H54 (cell line): ENCODE results near the gene CACYBP.
"Not testable (repeated sequence)": the region's sequence is repeated elsewhere in the genome, so short reads cannot be mapped to it uniquely, and the experiment has no call there.

Experiments used
- DNase-seq: peaks from one replicate; pipeline ENCODE4 v3.0.0; 2011; ENCODE audit warnings: low spot score, mixed read lengths; ENCODE audit not compliant: insufficient read length
- FAIRE-seq: peaks from 3 replicates; lab custom pipeline; 2011; peaks lifted over from hg19 to GRCh38; lab: Jason Lieb, UNC
- POLR2A ChIP-seq: IDR thresholded peaks from 2 replicates; pipeline ENCODE4 v1.6.1; 2011; ENCODE audit warnings: low read depth, mild to moderate bottlenecking, low read length

The CACYBP gene

GRCh38 chr1:175009532-175009931 lies 9.8 kb downstream of the CACYBP start:
- DNase-seq, result no peak
- no peak for FAIRE-seq
- no peak for TF ChIP-seq POLR2A

- FAIRE-seq (no peak), DNase-seq (no peak)
- no peak for TF ChIP-seq POLR2A
Observed at GRCh38 chr1:175013445-175013844, 13.7 kb downstream of the CACYBP start.

- TF ChIP-seq POLR2A, result no peak
- FAIRE-seq, result no peak
Observed at GRCh38 chr1:175015243-175015642, 15.5 kb downstream of the CACYBP start.

GRCh38 chr1:175019524-175019923 lies 19.8 kb downstream of the CACYBP start:
- DNase-seq, result no peak
- FAIRE-seq, result no peak
- TF ChIP-seq POLR2A, result no peak

More at GRCh38 chr1:175015243-175015642, 15.5 kb downstream of the CACYBP start:
- no peak for DNase-seq

GRCh38 chr1:175023043-175023921 lies 23.5 kb downstream of the CACYBP start, which contains the start of gene MRPS14:
TSS of gene MRPS14 (minus strand) at chr1:175023425. CDS start at chr1:175023408, 17 bp downstream.
- FAIRE-seq (peak; percentile 99), DNase-seq (peak; percentile 61)
- TF ChIP-seq POLR2A, result peak; percentile 73

- FAIRE-seq, DNase-seq: not testable (repeated sequence)
Observed at GRCh38 chr1:175023922-175024242, 24.1 kb downstream of the CACYBP start.

GRCh38 chr1:175024773-175025172 lies 25.0 kb downstream of the CACYBP start:
- TF ChIP-seq POLR2A, result no peak
- DNase-seq (no peak), FAIRE-seq (no peak)

GRCh38 chr1:175033953-175034352 lies 34.2 kb downstream of the CACYBP start:
- FAIRE-seq (no peak), DNase-seq (no peak)
- no peak for TF ChIP-seq POLR2A

- FAIRE-seq, result no peak
Observed at GRCh38 chr1:175034775-175035174, 35.0 kb downstream of the CACYBP start.

GRCh38 chr1:175035865-175036264 lies 36.1 kb downstream of the CACYBP start:
- FAIRE-seq, result no peak
- TF ChIP-seq POLR2A, result no peak
- DNase-seq, result no peak

More at GRCh38 chr1:175034775-175035174, 35.0 kb downstream of the CACYBP start:
- DNase-seq, result no peak
- TF ChIP-seq POLR2A, result no peak

GRCh38 chr1:175036476-175036875 lies 36.7 kb downstream of the CACYBP start:
- FAIRE-seq (no peak), DNase-seq (no peak)
- no peak for TF ChIP-seq POLR2A

GRCh38 chr1:175037416-175037815 lies 37.7 kb downstream of the CACYBP start:
- FAIRE-seq (no peak), DNase-seq (no peak)
- no peak for TF ChIP-seq POLR2A

- DNase-seq (no peak), FAIRE-seq (no peak)
- TF ChIP-seq POLR2A, result no peak
Observed at GRCh38 chr1:175040324-175040879, 40.7 kb downstream of the CACYBP start.

- no peak for TF ChIP-seq POLR2A
- no peak for FAIRE-seq
- no peak for DNase-seq
Observed at GRCh38 chr1:175042650-175043049, 42.9 kb downstream of the CACYBP start.

- TF ChIP-seq POLR2A, result no peak
- no peak for FAIRE-seq
- DNase-seq, result no peak
Observed at GRCh38 chr1:175043824-175044223, 44.1 kb downstream of the CACYBP start.

GRCh38 chr1:175044591-175044990 lies 44.8 kb downstream of the CACYBP start:
- not testable (repeated sequence) for FAIRE-seq, DNase-seq
